Stimulated activated CD8-positive, alpha-beta memory T cell treated with anti-CD3 and anti-CD28 coated beads, Interleukin-12 subunit alpha, Interleukin-12 subunit beta, amount 100 ng/mL, for 1 hour (primary cell): Measurements from ENCODE around the gene MKLN1.

Experiments
- DNase-seq: peaks from one replicate; pipeline ENCODE4 v3.0.0-alpha.2; 2020; ENCODE audit warnings: low read depth

Gene MKLN1

GRCh38 chr7:131354390-131354789 lies 26.7 kb downstream of the MKLN1 start:
- DNase-seq: no peak

GRCh38 chr7:131355917-131356777 lies 28.5 kb downstream of the MKLN1 start:
- no peak for DNase-seq

GRCh38 chr7:131357282-131357880 lies 29.7 kb downstream of the MKLN1 start:
- no peak for DNase-seq

- DNase-seq: no peak
These were observed 31.0 kb downstream of the MKLN1 start for GRCh38 chr7:131358636-131359035.

GRCh38 chr7:131359136-131359776 lies 31.6 kb downstream of the MKLN1 start:
- DNase-seq: no peak

- no peak for DNase-seq
These were observed 36.0 kb downstream of the MKLN1 start for GRCh38 chr7:131363719-131364118.

GRCh38 chr7:131364767-131365344 lies 37.2 kb downstream of the MKLN1 start:
- no peak for DNase-seq

- no peak for DNase-seq
These were observed 38.2 kb downstream of the MKLN1 start for GRCh38 chr7:131365838-131366237.

GRCh38 chr7:131369354-131369753 lies 41.7 kb downstream of the MKLN1 start:
- DNase-seq: no peak

- DNase-seq: no peak
These were observed 42.9 kb downstream of the MKLN1 start for GRCh38 chr7:131370523-131370968.

- no peak for DNase-seq
These were observed 43.7 kb downstream of the MKLN1 start for GRCh38 chr7:131371411-131371810.

- no peak for DNase-seq
These were observed 44.9 kb downstream of the MKLN1 start for GRCh38 chr7:131372554-131372953.

- DNase-seq: no peak
These were observed 47.1 kb downstream of the MKLN1 start for GRCh38 chr7:131374821-131375220.

GRCh38 chr7:131381069-131381838 lies 53.6 kb downstream of the MKLN1 start:
- DNase-seq: no peak

GRCh38 chr7:131383417-131384285 lies 56.0 kb downstream of the MKLN1 start:
- no peak for DNase-seq

GRCh38 chr7:131384286-131384635 lies 56.6 kb downstream of the MKLN1 start:
- no peak for DNase-seq

- no peak for DNase-seq
These were observed 57.4 kb downstream of the MKLN1 start for GRCh38 chr7:131385039-131385605.

GRCh38 chr7:131388126-131388525 lies 60.5 kb downstream of the MKLN1 start:
- DNase-seq: no peak

- no peak for DNase-seq
These were observed 62.6 kb downstream of the MKLN1 start for GRCh38 chr7:131390275-131390674.

GRCh38 chr7:131391145-131391544 lies 63.5 kb downstream of the MKLN1 start:
- DNase-seq: no peak
